K562 (cell line): ENCODE measurements around the gene OSBPL1A. TPM values are rescaled to one million over a fixed set of nuclear protein-coding genes. Genes with fewer than 3 reads are reported as not detected.

Experiments
- BRF2 ChIP-seq: IDR thresholded peaks from 3 replicates; pipeline ENCODE4 v1.6.1; 2011; ENCODE audit warnings: borderline replicate concordance, mild to moderate bottlenecking; ENCODE audit not compliant: insufficient read length, insufficient read depth
- CBFB ChIP-seq: sonication (generic); formaldehyde crosslinking; IDR thresholded peaks from 2 replicates; pipeline ENCODE4 v1.4.0; 2020; ENCODE audit warnings: mild to moderate bottlenecking, missing genetic modification reagents
- E2F5 ChIP-seq: sonication (generic); formaldehyde crosslinking; IDR thresholded peaks from 2 replicates; pipeline ENCODE4 v1.8.0; 2022; ENCODE audit warnings: mild to moderate bottlenecking, missing genetic modification reagents
- ETV5 ChIP-seq: sonication (generic); formaldehyde crosslinking; IDR thresholded peaks from 2 replicates; pipeline ENCODE4 v1.4.0; 2020; ENCODE audit warnings: low read depth, mild to moderate bottlenecking, missing genetic modification reagents
- FIP1L1 ChIP-seq: fragments of 200-400 bp; formaldehyde crosslinking; IDR thresholded peaks from 2 replicates; pipeline ENCODE4 v1.6.1; 2018; ENCODE audit warnings: mild to moderate bottlenecking, low read depth, low read length; ENCODE audit not compliant: poor library complexity, severe bottlenecking
- FOXM1 ChIP-seq, 2 experiments: fragments of 450-650 bp in 1 of 2; sonication (generic) in 1 of 2; formaldehyde crosslinking in 1 of 2; IDR thresholded peaks; 2 replicates each; pipeline versions ENCODE4 v1.6.1 to v1.9.0; 2017 to 2022; ENCODE audit warnings: low read depth in 2 of 2, mild to moderate bottlenecking in 2 of 2, missing genetic modification reagents in 1 of 2, moderate library complexity in 1 of 2
- HNRNPLL ChIP-seq: fragments of 200-400 bp; formaldehyde crosslinking; IDR thresholded peaks from 2 replicates; pipeline ENCODE4 v1.6.1; 2017; ENCODE audit warnings: low read length, low read depth, mild to moderate bottlenecking; ENCODE audit not compliant: poor library complexity, severe bottlenecking
- KAT7 ChIP-seq: sonication (generic); formaldehyde crosslinking; IDR thresholded peaks from 2 replicates; pipeline ENCODE4 v1.8.0; 2022; ENCODE audit warnings: missing genetic modification reagents, mild to moderate bottlenecking, borderline replicate concordance
- RBM17 ChIP-seq: fragments of 200-400 bp; formaldehyde crosslinking; IDR thresholded peaks from 2 replicates; pipeline ENCODE4 v1.6.1; 2017; ENCODE audit warnings: low read depth, mild to moderate bottlenecking, low read length, borderline replicate concordance
- RHOXF2B ChIP-seq: fragments of 250-450 bp; sonication (Bioruptor Pico); conservative IDR thresholded peaks from 2 replicates; pipeline ENCODE4 v1.5.1; 2021
- SAFB ChIP-seq: fragments of 200-400 bp; formaldehyde crosslinking; IDR thresholded peaks from 2 replicates; pipeline ENCODE4 v1.6.1; 2017; ENCODE audit warnings: low read depth, low read length, borderline replicate concordance
- SNAPC5 ChIP-seq: fragments of 250-450 bp; sonication (Bioruptor Pico); IDR thresholded peaks from 2 replicates; pipeline ENCODE4 v1.8.0; 2021; ENCODE audit warnings: moderate library complexity, mild to moderate bottlenecking, inconsistent platforms
- SPI1 ChIP-seq: IDR thresholded peaks from 2 replicates; pipeline ENCODE4 v1.6.1; 2011; ENCODE audit warnings: low read depth, low read length, control low read depth, borderline replicate concordance
- USF1 ChIP-seq: sonication (generic); formaldehyde crosslinking; IDR thresholded peaks from 2 replicates; pipeline ENCODE4 v1.9.0; 2022; ENCODE audit warnings: mild to moderate bottlenecking, missing genetic modification reagents
- XRCC4 ChIP-seq: IDR thresholded peaks from one replicate; pipeline ENCODE4 v1.6.1; 2011; ENCODE audit not compliant: insufficient read depth, insufficient read length; ENCODE audit errors: extremely low read depth
- ZBED1 ChIP-seq: IDR thresholded peaks from 2 replicates; pipeline ENCODE4 v1.6.1; 2014
- ZBTB17 ChIP-seq: fragments of 450-650 bp; formaldehyde crosslinking; IDR thresholded peaks from 2 replicates; pipeline ENCODE4 v1.4.0; 2020; ENCODE audit warnings: mild to moderate bottlenecking
- ZC3H11A ChIP-seq: IDR thresholded peaks from 2 replicates; pipeline ENCODE4 v1.6.1; 2012; ENCODE audit warnings: low read depth, low read length, improper control_type of control experiment
- ZNF184 ChIP-seq: sonication (generic); formaldehyde crosslinking; IDR thresholded peaks from 2 replicates; pipeline ENCODE4 v1.5.0; 2020; ENCODE audit warnings: missing genetic modification reagents
- ZNF212 ChIP-seq: fragments of 450-650 bp; formaldehyde crosslinking; IDR thresholded peaks from 2 replicates; pipeline ENCODE4 v1.4.0; 2020; ENCODE audit warnings: mild to moderate bottlenecking
- ZNF398 ChIP-seq: fragments of 250-450 bp; sonication (Bioruptor Pico); IDR thresholded peaks from 2 replicates; pipeline ENCODE4 v1.8.0; 2021; ENCODE audit warnings: moderate library complexity, mild to moderate bottlenecking, inconsistent platforms
- ZNF41 ChIP-seq: fragments of 250-450 bp; sonication (Bioruptor Pico); conservative IDR thresholded peaks from 2 replicates; pipeline ENCODE4 v1.4.0; 2020; ENCODE audit warnings: mild to moderate bottlenecking
- ZNF586 ChIP-seq: fragments of 450-650 bp; formaldehyde crosslinking; conservative IDR thresholded peaks from 2 replicates; pipeline ENCODE4 v1.4.0; 2020; ENCODE audit warnings: mild to moderate bottlenecking, moderate library complexity
- polyA plus RNA-seq, 8 experiments: library from polyadenylated mRNA; depleted of rRNA in 4 of 8; stranded (reverse) in 5 of 8; unstranded in 3 of 8; fragments of >200 nt; fragmentation: Nextera tagmentation in 2 of 8; fragmentation: Illumina TruSeq in 1 of 8; extraction: Ambion mirVana in 2 of 8; extraction: Trizol in 1 of 8; gene quantifications; 2 replicates each; pipeline versions ENCODE4 v1.2.1 to v1.2.3, GENCODE V29; 2011 to 2014; ENCODE audit warnings: inconsistent platforms in 1 of 8, missing spikeins in 1 of 8
- total RNA-seq, 7 experiments: library from RNA; depleted of rRNA in 6 of 7; stranded (reverse); fragments of >200 nt in 6 of 7; fragmentation: Illumina TruSeq in 2 of 7; extraction: Trizol in 2 of 7; gene quantifications; 2 replicates each; pipeline versions ENCODE4 v1.2.1 to v1.2.3, GENCODE V29; 2011 to 2021; ENCODE audit warnings: low replicate concordance in 1 of 7

Gene OSBPL1A
- total and polyA plus RNA-seq, 9 of the 15 experiments (the other 6 are each of a cell fraction or from before 2014, with no cell fraction given), result 0.40 to 0.49 TPM; not detected in 7

- TF ChIP-seq CBFB (CRISPR knock-in tag) (no peak), SPI1 (no peak), USF1 (CRISPR knock-in tag) (no peak), XRCC4 (no peak), HNRNPLL (peak; percentile 32), FIP1L1 (peak; percentile 57), ZBTB17 (CRISPR knock-in tag) (peak; percentile 86), SNAPC5 (no peak), ZNF212 (CRISPR knock-in tag) (no peak), E2F5 (CRISPR knock-in tag) (no peak), SAFB (no peak), ZC3H11A (no peak), KAT7 (CRISPR knock-in tag) (no peak), ZNF586 (CRISPR knock-in tag) (no peak; the same call in 1 of the 2 replicates), ZBED1 (no peak), ZNF184 (CRISPR knock-in tag) (no peak), RBM17 (no peak), ZNF41 (peak; percentile 71), ZNF398 (CRISPR knock-in tag) (no peak), ETV5 (CRISPR knock-in tag) (no peak), RHOXF2B (no peak), BRF2 (no peak), FOXM1 (IDR thresholded peaks at IDR 0.05; ENCODE audit: low read depth) (no peak), FOXM1 (CRISPR knock-in tag; IDR thresholded peaks at IDR 0.05; ENCODE audit: low read depth) (peak; percentile 89)
Observed at GRCh38 chr18:24426398-24427294, 29.0 kb upstream of the OSBPL1A start, which contains the start of gene IMPACT (continued).
